SKM-1 treated with dmso at 0.1 percent for 144 hours (cell line): ENCODE results near the gene TMEM115.
A peak's percentile ranks its signal among the peaks of the same experiment; 100 is the strongest.

ENCODE experiments used
- DNase-seq: peaks from one replicate; lab custom pipeline; 2025; ENCODE audit not compliant: unreplicated experiment; lab: John Stamatoyannopoulos, UW

TMEM115 gene

GRCh38 chr3:50353245-50354004, 5.9 kb downstream of the TMEM115 start:
- no peak for DNase-seq

GRCh38 chr3:50352781-50353180, 6.5 kb downstream of the TMEM115 start:
- no peak for DNase-seq

DNA sequence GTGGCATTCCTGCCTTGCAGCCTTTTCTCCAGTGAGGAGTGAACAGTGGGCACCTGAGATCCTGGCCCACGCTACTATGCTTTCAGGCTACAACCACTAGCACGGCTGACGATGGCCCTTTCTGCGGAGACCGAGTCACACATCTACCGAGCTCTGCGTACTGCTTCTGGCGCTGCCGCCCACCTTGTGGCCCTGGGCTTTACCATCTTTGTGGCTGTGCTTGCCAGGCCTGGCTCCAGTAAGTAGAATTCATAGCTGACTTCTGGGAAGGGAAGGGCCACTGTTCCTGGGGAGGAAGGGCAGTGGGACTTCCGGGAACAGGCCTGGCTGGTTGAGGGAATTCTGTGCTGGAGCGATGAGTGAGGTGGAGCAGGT, 8.0 kb downstream of the TMEM115 start:
- no peak for DNase-seq

GRCh38 chr3:50350527-50351322, 8.6 kb downstream of the TMEM115 start, which contains the start of the genes CYB561D2 and NPRL2:
Gene CYB561D2 (plus strand): TSS chr3:50350862. CDS start chr3:50351434, 572 bp downstream.
Gene NPRL2 (minus strand): TSS chr3:50350775. CDS start chr3:50350652, 123 bp downstream.
- DNase-seq = peak; percentile 91

DNA sequence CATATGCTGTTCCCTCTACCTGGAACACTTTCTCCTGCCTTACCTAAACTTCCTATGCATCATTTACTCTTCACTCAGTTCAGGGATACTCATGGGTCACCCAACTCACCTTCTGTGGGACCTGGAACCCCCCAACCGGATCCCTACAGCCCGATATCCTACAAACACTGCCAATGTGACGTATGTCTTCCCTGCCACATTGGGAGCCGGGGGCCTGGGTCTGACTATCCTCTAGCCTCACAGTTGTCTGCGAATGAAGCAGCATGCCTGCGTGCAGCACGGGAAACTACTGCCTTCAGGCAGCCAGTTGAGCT, 9.2 kb downstream of the TMEM115 start:
- no peak for DNase-seq

- DNase-seq = peak; percentile 15
Observed at GRCh38 chr3:50347187-50347813, 12.0 kb downstream of the TMEM115 start.

- no peak for DNase-seq
Observed at GRCh38 chr3:50345586-50346234, 13.6 kb downstream of the TMEM115 start, which contains the start of gene ZMYND10. Gene ZMYND10 (minus strand): TSS chr3:50345732. CDS start chr3:50345579, 153 bp downstream.

- no peak for DNase-seq
Observed at GRCh38 chr3:50345008-50345407, 14.3 kb downstream of the TMEM115 start.

DNA sequence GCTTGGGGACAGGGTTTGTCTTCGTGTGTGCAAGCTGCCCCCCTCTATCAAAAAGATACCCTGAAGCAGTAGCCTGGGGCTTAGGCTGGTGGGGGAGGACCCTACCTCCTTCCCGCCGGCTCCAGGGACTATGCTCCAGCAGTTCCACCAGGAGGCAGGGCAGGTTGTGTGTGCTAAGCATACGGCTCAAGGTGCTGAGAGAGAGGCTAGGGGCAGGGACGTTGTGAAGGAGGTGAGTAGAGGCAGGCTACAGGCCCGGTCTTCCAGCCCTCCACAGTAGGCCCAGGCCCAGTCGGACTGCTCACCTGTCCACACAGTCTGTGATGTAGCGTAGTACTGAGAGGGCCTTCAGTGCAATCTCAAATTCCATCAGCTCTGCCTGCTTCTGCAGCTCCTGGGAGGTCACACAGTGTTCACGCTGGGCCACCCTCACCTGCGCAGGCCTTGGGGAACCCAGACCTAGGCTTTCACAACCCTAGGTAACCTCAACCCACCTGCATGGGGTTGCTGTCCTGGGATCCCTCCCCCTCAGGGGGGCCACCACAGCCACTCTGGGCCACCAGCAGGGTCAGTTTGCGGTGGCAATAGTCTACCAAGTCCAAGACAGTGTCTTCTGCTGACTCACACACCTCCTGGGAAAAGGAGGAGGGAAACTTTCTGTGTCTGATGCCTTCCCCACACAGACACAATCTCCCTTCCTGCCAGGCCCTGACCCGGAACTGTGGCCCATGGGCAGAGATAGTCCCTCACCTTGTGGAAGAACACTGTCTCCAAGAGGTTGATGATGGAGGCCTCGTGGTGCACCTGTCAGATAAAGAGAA, 16.3 kb downstream of the TMEM115 start:
- no peak for DNase-seq

DNA sequence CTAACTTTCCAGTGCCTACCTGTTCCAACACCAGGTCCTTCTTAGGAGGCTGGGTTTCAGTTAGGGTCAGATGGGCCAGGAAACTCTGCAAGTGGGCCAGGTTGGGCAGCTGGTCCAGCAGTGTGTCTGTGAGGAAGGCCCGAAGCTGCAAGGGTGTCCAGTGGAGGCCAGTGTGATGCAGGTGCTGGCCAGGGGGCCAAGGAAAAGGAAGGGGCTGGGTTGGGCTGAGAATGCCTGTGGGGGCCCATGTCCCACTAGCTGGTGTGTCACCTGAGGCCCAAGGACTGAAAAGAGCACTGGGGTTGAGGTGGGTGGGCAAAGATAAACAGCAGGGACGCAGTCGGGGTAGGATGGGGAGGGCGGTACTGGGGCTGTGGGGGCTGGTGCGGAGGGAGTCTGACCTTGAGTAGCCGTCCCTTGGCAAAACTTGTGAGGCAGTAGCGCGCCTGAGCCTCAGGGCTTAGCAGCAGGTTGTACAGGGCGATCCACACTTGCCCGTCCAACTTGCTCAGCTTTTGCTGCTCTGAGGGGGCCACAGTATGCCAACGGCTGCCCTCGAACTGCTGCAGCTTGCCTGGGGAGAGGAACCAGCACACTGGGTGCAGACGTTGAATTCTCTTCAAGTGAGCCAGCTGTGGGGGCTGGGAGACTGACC, 17.2 kb downstream of the TMEM115 start:
- DNase-seq = no peak

- no peak for DNase-seq
Observed at GRCh38 chr3:50341537-50341936, 17.8 kb downstream of the TMEM115 start.

DNA sequence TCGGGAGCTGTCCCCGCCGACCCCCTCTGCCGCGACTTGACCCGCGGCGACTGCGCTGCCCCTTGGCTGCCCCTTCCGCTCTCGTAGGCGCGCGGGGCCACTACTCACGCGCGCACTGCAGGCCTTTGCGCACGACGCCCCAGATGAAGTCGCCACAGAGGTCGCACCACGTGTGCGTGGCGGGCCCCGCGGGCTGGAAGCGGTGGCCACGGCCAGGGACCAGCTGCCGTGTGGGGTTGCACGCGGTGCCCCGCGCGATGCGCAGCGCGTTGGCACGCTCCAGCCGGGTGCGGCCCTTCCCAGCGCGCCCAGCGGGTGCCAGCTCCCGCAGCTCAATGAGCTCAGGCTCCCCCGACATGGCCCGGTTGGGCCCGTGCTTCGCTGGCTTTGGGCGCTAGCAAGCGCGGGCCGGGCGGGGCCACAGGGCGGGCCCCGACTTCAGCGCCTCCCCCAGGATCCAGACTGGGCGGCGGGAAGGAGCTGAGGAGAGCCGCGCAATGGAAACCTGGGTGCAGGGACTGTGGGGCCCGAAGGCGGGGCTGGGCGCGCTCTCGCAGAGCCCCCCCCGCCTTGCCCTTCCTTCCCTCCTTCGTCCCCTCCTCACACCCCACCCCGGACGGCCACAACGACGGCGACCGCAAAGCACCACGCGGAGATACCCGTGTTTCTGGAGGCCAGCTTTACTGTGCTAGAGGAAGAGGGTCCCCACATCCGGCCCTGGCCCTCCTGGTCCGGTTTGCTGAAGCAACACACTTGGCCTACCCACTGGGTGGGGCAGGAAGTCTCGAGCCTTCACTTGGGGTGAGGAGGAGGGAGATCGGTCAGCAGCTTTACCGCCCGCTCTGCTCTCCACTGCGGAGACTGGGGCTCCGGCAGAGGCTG, 18.6 kb downstream of the TMEM115 start, which contains the start of gene RASSF1:
Gene RASSF1, minus strand, starts transcription at position 389 of the 882 bp plus-strand sequence. Its CDS starts 31 bp downstream, at position 358.
- peak; percentile 95 for DNase-seq

DNA sequence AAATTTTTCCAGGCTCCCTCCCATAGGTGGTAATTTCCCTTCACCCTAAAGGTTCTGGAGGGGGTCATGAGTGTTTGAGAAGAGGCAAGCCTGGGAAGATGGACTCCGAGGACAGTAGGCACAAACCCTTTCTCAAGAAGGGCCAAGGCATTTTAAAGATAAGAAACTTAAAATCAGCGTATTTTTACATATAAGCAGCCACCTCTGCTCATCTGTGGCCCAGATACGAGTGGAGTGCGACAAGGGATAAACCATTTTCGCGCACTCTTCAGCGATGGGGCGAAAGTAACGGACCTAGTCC, 19.2 kb downstream of the TMEM115 start:
- DNase-seq = no peak

- DNase-seq = no peak
Observed at GRCh38 chr3:50339485-50340146, 19.7 kb downstream of the TMEM115 start.

DNA sequence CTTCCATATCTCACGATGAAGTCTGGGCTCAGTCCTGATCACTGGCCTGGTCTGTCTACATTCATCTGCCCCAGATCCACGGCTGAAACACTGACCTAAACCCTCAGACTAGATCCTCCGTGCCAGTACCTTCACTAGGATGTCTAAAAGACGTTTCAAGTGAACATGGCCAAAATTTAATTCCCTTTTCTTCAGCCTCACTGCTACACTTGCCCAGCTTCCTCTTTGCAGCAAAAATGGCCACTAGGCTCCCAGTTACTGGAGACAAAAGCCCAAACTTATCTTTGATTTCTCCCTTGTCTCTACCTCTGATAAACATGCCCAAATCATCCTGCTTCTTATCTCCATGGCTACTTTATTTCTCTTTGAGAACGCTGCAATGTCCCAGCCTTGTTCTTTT, 20.4 kb downstream of the TMEM115 start:
- peak; percentile 44 for DNase-seq

DNA sequence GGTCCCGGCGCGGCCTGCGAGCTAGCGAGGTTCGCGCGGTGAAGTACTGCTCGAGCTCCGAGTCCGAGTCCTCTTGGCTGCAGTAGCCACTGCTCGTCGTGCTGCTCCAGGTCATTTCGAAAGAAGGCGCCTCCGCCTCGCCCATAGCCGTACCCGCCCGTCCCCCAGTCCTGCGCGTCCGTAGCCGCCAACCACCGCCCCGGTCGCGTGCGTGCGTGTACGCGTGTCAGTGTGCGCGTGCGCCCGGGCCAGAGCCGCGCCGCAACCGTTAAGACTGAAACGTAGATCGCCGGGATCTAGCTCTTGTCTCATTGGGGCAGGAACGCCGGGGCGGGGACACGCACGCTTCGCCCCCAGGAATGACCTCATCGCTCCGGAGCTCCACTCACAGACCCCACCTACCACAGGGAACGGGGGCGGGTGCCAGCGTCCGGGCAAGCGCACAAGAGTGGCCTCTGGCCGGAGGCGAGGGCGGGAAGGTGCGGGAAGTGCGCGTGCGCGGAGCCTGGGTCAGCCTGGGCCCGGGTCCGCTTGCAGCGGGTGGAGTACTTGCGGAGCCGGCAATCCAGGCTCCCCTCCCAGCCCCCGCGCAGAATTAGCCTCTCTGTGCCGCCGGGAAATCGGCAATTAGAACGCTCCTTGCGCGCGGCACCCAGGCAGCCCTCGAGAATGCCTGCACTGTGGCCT, 22.0 kb downstream of the TMEM115 start:
- peak; percentile 98 for DNase-seq

DNA sequence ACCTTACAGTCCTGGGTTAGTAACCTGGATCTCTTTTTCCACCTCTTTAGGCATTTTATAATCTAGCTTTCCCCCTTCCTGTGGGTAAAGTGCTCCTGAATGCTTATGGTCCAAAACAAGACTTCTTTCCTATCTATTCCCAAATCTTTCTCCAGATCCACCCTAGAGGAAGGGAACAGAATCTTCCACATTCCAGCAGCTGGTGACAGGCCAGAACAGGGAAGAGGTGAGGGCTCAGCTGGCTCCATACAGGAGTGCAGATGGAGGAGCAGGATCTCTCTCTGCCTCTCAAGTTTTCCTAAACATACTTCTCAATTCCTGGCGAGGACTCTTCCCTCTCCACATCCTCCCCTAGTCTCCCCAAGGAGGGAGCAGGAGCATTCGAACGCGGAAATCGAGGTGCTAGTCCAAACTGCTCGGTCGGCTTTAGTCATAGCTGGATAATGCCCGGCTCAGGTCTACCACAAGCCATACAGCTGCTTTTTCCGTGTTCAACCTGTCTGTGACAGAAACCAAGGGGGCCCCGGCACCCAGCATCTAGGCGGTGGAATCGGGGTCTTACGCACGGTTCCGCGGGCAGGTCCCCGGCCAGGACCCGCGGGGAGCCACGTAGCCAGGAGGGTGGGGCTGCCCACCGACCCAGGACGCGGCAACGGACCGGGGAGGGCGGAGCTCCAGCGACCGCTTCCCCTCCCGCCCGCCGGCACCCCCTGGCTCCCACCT, 22.7 kb downstream of the TMEM115 start:
- no peak for DNase-seq
